ENCODE results near the gene ZNF423. TPM values are rescaled to one million over a fixed set of nuclear protein-coding genes. Genes with fewer than 3 reads are reported as not detected.

Gene ZNF423
- total RNA-seq, 1 donor from 2014 or later: 8.8 TPM

GRCh38 chr16:49675413-49675812 is 180.5 kb downstream of the ZNF423 start:
- intact Hi-C loops (cut with DNase I): no loop called here
- ATAC-seq: no peak

DNA sequence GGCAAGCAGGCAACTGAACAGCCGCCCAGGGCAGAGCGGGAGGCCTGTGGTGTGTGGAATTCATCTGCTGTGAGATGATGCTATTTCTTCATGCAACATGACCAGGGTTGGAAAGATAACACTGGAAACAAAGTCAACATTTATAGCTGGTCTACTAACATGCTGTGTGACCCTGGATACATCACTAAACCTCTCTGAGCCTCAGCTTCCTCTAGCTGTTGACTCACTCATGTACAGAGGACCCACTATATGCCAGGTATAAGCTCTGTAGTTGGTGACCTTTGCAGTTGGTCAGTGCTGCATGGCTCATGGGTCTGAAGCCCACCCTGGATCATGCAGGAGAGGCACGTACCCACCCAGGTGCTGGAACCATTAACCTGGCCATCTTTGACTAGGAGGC is 180.9 kb downstream of the ZNF423 start:
- intact Hi-C loops (cut with DNase I): no loop called here
- DNase-seq (ENCODE audit: missing footprints): no peak
- no peak for ATAC-seq

More at GRCh38 chr16:49675413-49675812, 180.5 kb downstream of the ZNF423 start:
- DNase-seq (ENCODE audit: missing footprints): no peak

DNA sequence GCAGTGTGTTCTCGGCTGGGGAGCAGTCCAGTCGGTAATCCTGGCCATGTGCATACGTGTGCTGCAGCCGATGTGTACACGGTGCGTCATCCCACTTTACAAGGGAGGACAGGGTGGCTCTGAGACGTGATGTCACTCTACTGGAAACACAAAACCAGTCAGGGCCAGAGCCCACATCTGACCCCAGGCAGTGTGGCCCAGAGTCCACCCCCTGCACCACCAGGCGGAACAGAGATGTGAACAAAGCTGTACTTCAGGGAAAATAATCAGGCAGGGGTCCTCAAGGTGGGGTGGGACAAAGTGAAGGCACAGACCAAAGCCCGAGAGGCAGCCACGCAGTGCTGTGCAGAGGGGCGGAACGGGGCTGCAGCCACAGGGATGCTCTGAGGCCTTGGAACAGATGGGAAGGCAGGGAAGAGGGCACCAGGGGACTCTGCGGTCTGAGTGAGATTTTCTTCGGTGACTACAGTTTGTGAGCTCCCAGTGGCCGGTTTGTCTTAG is 181.5 kb downstream of the ZNF423 start:
- intact Hi-C loops (cut with DNase I): no loop called here
- DNase-seq (ENCODE audit: missing footprints) (no peak), ATAC-seq (no peak)

DNA sequence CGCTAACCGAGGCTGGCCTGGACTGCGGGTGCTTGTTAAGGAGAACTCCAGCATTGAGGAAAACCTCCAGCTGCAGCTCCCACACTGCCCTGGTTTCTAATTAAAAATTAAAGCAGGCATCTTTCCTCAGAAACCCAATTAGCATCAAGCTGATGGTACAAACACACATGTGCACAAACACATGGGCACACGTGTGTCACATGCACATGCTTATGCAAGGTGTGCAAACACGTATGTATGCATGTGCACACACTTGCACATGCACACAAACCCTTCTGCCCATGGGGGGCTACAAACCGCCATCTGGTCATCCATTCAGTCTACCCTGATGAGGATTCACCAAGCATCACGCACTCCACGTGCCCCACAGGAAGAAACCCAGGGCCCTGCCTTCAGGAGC is 182.5 kb downstream of the ZNF423 start:
- no peak for ATAC-seq
- DNase-seq (ENCODE audit: missing footprints): no peak
- intact Hi-C loops (cut with DNase I): no loop called here

GRCh38 chr16:49672753-49673152 is 183.2 kb downstream of the ZNF423 start:
- DNase-seq (ENCODE audit: missing footprints) (no peak), ATAC-seq (no peak)
- intact Hi-C loops (cut with DNase I): no loop called here

DNA sequence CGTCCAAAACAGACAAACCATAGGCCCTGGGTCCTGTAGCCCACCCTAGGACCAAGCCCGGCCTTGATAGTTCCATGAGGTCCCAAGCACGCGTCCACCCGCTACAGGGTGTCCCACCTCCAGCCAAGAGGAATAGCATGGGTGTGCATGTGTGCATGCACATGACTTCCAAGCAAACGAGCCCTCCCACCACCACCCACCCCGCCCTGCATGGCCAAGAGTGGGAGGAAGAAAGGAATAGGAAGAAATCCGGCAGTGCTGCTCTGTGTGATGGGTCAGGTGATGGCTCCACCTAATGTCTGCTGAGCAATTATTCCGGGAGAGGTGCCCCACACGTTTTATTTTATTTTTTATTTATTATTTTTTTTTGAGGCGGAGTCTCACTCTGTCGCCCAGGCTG is 184.6 kb downstream of the ZNF423 start:
- ATAC-seq: no peak
- intact Hi-C loops (cut with DNase I): no loop called here
- no peak for DNase-seq (ENCODE audit: missing footprints)

- ATAC-seq: no peak
- intact Hi-C loops (cut with DNase I): no loop called here
These were observed 185.3 kb downstream of the ZNF423 start for GRCh38 chr16:49670627-49671026.

DNA sequence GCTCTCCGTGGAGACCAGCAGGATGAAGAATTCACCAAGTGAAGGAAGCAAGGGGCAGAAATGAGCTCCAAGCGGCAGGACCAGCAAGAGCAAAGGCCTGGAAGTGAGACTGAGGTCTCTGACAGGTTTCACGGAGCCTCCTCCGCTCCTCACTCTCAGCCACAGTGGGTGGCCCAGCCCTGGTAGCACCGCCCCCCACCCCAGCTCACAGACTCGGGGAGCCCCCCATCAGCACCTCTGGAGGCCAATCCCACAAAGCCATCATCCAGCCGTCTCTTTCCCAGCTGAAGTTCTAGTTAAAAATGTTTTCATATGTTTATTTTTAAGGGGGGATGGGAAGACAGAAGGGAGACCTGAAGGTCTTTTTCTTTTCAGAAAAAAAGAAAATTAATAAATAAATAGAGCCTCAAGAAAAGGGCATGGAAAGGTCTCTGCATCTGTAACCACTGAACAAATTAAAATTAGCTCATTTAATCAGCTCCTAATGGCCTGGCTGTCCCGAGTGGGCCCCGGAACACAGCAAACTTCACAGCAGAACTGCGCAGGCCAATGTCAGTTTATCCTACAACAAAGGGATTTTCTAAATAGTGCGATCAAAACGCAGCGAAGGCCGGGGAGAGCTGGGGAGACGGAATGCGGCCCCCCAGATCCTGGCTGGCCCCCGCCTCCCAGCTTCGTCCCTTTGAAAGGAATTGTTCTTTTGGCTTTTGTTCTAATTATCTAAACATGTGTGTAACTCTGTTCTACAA is 190.3 kb downstream of the ZNF423 start:
- ATAC-seq: no peak
- intact Hi-C loops (cut with DNase I): no loop called here
- DNase-seq (ENCODE audit: missing footprints): no peak

More at GRCh38 chr16:49670627-49671026, 185.3 kb downstream of the ZNF423 start:
- DNase-seq (ENCODE audit: missing footprints): no peak

GRCh38 chr16:49664221-49665215 is 191.4 kb downstream of the ZNF423 start:
- intact Hi-C loops (cut with DNase I): loop anchor here (5.0 kb wide), 1 partner anchor 33 kb away; no protein-coding TSS in a partner anchor
- peak; percentile 83 for ATAC-seq

DNA sequence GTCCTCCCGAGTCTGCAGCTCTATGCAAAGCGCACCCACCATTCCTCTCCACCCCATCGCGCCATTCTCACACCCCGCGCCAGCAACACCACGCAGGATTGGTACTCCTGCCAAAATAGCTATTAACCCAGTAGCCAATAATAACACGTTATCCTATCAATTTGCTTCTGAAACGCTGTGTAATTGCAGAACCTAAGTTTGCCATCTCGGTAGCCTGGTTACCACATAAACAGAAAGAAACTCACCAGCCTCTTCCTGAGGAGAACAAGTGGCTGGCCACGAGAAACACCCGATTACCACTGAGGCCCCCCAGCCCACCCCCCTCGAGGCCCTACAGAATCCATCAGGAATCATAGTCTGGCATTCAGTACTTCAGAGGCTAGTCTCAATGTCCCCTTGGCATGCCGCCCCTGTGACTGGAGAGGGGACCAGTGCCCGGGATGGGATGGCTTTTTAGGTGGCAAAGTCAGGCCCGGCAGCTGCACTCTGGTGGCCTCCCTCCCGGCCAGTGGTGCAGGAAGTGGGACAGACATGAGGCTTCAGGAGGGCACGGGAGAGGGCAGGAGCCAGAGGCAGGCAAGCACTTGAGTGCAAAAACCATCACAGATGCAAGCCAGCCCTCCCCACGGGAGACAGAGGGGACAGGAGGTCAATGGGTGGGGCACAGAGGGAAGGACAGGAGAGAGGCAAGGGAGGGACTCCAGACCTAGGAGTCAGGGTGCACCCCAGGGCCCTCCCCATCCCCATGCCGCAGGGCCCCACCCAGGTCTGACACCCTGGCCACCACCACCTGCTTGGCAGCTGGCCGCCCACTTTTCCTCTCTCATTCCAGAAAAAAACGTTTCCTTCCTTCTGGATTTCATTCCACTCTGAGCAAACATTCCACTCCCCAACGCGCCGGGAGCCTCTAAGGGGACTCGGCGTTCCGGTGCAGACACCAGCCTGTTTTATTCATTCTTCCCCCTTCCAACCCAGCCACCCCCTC is 192.5 kb downstream of the ZNF423 start:
- DNase-seq (ENCODE audit: missing footprints): no peak
- peak; percentile 51 for ATAC-seq
- intact Hi-C loops (cut with DNase I): loop anchor here (5.0 kb wide), 1 partner anchor 34 kb away; no protein-coding TSS in a partner anchor

More at GRCh38 chr16:49664221-49665215, 191.4 kb downstream of the ZNF423 start:
- peak; percentile 85 for DNase-seq (ENCODE audit: missing footprints)

GRCh38 chr16:49662569-49662968 is 193.3 kb downstream of the ZNF423 start:
- ATAC-seq (no peak), DNase-seq (ENCODE audit: missing footprints) (no peak)
- intact Hi-C loops (cut with DNase I): loop anchor here (5.0 kb wide), 1 partner anchor 35 kb away; no protein-coding TSS in a partner anchor

DNA sequence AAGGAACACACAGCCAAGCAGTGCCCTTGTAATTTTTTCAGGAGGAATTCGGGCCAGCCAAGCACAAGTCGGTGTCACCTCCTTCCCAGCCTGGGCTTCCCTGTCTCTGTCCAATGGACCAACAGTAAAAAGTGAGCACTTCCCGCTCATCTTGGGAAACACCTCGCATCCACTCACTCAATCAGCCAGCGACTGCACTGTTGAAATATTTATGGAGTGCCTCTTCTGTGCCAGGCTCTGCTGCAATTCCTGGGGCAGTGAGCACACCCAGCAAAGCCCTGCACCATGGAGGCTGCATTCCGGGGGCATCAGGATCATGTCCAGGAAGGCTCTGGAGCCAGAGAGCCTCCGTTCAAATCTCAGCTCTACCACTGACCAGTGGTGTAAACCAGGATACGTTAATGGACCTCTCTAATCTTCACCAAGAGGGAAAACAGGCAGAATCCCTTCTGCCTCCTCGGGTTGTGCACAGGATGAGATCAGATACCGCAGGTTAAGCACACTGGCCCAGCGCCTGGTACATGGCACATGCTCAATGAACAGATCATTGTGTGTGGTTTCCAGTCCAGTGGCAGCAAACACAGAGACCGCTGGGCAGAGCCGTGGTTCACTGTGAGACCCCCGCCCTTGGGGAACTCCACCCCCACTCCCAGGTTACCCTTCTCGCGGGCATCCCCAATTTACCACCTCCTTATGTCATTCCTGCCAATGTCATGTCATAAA is 194.3 kb downstream of the ZNF423 start:
- DNase-seq (ENCODE audit: missing footprints): no peak
- ATAC-seq: no peak
- intact Hi-C loops (cut with DNase I): loop anchor here (5.0 kb wide), 1 partner anchor 36 kb away; no protein-coding TSS in a partner anchor

GRCh38 chr16:49660626-49661025 is 195.3 kb downstream of the ZNF423 start:
- ATAC-seq (no peak), DNase-seq (ENCODE audit: missing footprints) (no peak)
- intact Hi-C loops (cut with DNase I): loop anchor here (5.0 kb wide), 1 partner anchor 37 kb away; no protein-coding TSS in a partner anchor

DNA sequence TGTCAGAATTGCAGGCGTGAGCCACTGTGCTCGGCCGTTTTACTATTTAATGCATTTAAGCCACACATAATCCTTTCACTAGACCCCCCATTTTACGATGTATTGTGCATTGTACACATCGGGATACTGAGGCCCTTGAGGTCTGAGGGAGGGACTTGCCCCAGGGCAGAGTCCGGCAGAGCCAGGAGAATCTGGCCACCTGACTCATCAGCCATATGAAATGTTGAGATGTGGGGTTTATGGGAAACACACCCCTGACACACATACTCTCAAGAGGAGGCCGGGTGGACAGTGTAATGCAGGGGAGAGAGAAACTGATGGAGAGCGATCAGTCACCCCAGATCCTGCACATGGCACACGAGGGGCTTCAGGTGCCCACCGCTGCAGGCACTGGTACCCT is 196.6 kb downstream of the ZNF423 start:
- DNase-seq (ENCODE audit: missing footprints): no peak
- intact Hi-C loops (cut with DNase I): no loop called here

GRCh38 chr16:49658531-49658930 is 197.4 kb downstream of the ZNF423 start:
- ATAC-seq (no peak), DNase-seq (ENCODE audit: missing footprints) (no peak)
- intact Hi-C loops (cut with DNase I): no loop called here

More for the DNA sequence above, 196.6 kb downstream of the ZNF423 start:
- ATAC-seq: no peak

DNA sequence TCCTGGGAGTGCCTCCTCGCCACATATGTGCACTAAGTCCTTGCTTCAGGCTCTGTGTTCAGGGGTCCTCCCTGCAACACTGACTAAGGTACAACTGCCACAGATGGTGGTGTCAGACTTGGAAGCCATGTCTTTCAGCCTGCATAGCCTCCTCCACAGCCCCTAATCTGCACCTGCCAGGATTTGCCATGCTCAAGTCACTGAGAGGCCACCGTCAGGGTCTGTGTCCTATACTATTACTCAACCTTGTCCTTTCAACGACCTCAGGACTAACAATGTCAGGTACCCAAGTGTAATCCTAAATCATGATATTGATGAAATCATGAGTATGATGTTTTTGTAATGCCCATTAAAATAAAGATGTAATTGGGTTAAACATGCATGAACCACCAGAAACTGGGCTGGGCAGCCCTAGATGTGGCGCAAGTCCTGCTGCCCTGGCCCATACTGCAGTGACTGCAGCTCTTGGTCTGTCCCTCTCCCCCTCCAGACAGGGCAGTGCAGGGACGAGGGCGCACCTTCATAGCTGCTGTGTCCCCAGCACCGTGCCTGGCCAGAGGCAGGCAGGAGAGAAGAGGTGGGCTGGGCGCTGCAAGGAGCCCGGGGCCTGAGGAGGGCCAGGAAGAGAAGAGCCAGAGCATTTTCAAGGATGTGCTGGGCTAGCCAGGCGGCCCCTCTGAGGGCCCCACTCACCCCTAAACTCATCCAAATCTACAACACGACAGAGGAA is 198.0 kb downstream of the ZNF423 start:
- ATAC-seq (no peak), DNase-seq (ENCODE audit: missing footprints) (no peak)
- intact Hi-C loops (cut with DNase I): no loop called here

- ATAC-seq: no peak
- DNase-seq (ENCODE audit: missing footprints): no peak
- intact Hi-C loops (cut with DNase I): no loop called here
These were observed 201.5 kb downstream of the ZNF423 start for GRCh38 chr16:49654425-49654824.
